ENCODE results near the gene MEGF11.

The MEGF11 gene

DNA sequence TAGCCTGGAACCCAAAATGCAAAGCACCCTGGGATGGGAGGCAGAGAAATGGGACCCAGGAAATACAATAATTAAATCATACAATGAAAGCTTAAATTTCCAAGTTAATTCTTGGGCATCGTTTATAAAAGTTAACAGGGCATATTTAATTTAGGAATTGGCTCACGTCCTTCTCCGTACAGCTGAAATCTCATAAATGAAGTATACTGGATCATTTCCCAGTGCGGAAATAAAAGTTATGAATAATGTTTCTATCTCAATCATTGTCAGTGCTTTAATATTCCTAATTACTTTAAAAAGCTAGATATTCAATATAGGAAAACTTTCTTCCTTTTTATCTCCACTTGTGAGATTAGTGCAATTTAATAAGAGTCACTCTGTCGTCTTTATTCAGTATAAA, 164.0 kb downstream of the MEGF11 start:
- no peak for DNase-seq (ENCODE audit: low read depth)

GRCh38 chr15:66089049-66089448, 164.5 kb downstream of the MEGF11 start:
- DNase-seq (ENCODE audit: low read depth) = no peak

DNA sequence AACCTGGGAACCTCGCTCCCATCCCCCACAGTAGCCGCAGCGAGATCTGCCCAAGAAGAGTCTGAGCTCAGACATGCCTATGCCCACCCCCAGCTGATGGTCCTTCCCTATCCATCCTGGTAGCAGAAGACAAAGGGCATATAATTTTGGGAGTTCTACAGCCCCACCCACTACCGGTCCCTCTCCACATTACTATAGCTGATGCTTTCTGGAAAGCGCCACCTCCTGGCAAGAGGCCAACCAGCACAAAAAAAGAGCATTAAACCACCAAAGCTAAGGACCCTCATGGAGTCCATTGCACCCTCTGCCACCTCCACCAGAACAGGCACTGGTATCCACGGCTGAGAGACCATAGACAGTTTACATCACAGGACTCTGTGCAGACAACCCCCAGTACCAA, 168.4 kb downstream of the MEGF11 start:
- no peak for DNase-seq (ENCODE audit: low read depth)

DNA sequence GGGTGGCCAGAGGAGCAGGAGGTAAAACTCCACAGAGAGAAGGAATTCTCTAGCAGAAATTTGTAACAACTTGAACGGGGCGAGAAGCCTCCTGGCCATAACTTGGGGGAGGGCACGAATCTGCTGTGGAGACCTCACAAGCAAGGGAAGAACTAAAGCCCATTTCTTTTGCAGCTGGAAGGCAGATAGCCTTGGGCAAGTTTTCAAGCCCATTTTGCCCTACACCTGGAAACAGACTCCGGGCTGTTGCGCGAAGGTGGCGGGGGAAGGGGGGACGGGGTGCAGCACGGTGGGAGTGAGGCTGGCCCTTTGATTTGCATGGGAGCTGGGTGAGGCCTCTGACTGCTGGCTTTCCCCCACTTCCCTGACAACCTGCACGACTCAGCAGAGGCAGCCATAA, 168.8 kb downstream of the MEGF11 start:
- DNase-seq (ENCODE audit: low read depth) = no peak

GRCh38 chr15:66080717-66081398, 172.7 kb downstream of the MEGF11 start:
- DNase-seq (ENCODE audit: low read depth) = no peak

GRCh38 chr15:66078929-66079275, 174.6 kb downstream of the MEGF11 start:
- no peak for DNase-seq (ENCODE audit: low read depth)

DNA sequence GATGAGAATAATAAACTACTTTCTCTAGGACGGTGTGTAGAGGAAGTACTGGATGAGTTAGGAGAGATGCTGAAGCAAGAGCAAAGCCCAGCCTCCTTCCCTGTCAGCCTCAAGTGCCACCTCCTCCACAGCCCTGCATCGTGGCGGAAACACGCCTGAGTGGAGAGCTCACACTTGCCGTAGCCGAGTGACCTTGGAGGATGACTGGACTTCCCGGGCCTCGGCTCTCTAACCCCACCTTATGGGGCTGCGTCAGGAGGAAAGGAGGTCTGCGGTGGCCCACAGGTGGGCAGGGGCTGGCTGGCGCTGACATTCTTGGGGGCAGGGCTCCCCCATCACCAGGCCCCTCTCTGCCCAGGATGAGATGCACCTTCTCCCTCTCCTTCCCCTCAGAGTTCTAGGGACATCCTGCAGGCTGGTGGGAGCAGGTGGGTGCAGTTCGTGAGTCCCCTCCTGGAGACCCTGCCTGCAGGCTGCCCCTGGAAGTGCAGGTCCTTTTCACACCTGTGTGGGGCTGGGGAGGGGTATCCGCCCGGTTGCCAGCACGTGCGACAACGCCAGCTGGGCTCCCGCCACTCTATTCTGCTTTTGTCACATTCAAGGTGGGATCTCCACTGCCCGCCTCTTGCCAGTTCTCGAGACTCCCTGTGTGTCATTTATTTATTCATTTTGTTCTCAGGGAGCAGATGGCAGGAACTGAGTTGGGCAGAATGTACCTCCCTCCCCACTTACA, 175.2 kb downstream of the MEGF11 start:
- no peak for DNase-seq (ENCODE audit: low read depth)

DNA sequence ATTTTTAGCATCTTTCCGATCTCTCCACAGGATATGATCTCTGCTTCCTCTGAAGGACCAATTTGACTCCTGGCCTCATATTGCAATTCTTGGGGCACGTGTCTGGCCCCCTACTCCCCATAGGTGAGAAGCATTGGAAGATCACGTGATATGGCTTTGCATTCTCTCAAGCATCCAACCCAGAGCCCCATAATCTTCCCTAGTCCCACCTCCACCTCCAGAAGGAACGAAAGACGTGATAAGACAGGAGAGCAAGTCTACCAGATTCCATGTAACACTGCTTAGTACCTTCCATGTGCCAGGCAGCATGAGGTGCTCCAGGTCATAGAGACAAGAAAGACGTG, 176.3 kb downstream of the MEGF11 start:
- no peak for DNase-seq (ENCODE audit: low read depth)

DNA sequence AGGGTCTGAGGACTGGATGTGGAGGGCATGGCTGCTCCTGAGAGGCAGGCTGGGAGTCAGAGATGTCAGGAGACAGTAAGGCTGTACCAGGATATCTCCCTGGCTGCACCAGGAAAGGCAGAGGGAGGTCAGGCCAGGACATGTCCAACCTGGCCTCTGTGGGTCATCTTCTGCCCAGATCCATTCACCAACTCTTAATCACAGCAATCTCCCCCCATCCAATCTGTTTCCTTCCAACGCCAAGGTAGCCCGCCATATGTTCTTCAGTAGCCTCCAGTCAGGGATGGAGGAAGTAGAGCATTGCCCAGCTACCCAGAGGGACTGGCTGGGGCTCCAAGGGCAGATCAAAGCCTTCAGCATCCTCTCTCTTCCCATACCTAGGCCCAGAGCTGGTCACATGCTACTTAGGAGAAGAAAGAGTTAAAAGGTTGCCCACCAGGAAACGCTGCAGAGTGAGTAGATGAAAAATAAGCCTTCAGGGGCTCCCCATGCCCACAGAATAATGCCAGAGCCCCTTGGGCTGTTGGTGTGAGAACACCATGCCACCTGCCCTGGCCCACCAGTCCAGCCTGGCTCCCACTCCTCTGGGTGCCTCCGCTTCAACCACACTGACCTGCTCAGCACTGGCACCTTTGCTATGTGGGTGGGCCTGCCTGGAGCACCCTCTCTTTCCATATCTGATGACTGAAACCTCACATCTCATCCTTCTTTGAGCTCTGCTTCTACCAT, 176.8 kb downstream of the MEGF11 start:
- DNase-seq (ENCODE audit: low read depth) = no peak

- DNase-seq (ENCODE audit: low read depth) = no peak
Measured at GRCh38 chr15:66075947-66076346, 177.6 kb downstream of the MEGF11 start.

DNA sequence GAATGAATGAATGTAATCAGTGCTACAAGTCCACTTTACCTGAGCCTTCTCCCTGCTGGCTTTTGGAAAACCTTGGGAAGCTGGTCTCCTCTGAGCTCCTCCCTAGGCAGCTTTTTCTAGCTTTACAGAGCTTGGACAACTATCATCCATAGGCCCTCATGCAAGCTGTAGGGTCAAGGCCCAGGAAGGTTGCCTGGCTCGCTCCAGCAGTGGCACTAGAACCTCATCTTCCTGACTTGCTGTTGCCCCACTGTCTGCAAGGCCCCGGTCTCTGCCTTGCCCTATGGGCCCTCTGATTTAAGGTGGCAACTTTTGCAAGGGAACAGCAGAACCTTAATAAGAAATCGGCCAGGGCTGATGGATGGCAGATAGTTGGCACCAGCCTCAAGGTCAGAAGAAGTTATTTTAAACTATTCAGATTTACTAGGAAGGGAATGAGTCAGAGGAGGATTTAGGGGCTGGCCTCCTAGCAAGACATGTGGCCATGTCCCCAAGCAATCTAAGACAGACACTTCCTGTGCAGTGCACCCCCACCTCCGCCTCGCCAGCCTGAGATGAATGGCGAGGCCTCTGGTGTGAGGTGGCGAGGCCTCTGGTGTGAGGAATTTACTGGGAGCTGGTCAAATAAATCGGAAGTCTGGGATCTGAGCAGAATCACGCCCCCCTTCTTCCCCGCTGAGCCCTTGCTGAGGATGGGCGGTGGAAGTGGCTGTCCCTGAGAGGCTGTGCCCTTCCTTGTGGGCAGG, 180.8 kb downstream of the MEGF11 start:
- no peak for DNase-seq (ENCODE audit: low read depth)

DNA sequence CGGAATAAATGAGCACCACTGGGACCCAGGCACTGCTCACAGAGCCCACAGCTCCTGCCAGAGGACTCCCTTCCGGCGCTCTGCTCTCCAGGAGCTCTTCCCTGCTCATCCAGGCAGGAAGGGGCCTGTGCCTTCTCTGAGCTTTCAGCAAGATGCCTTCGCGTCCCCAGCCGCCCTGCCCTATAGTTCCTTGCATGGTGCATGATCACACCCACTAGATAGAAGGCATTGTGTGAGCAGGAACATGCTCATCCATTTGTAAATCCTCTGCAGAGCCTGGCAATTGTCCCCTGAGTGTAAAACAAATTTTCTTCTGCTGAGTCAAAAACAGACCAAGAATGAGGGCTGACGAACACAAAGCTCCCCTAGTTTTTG, 181.6 kb downstream of the MEGF11 start:
- no peak for DNase-seq (ENCODE audit: low read depth)

GRCh38 chr15:66071160-66071920, 182.2 kb downstream of the MEGF11 start:
- no peak for DNase-seq (ENCODE audit: low read depth)

GRCh38 chr15:66070220-66070934, 183.2 kb downstream of the MEGF11 start:
- DNase-seq (ENCODE audit: low read depth) = no peak

- no peak for DNase-seq (ENCODE audit: low read depth)
Measured at GRCh38 chr15:66069751-66070150, 183.8 kb downstream of the MEGF11 start.

DNA sequence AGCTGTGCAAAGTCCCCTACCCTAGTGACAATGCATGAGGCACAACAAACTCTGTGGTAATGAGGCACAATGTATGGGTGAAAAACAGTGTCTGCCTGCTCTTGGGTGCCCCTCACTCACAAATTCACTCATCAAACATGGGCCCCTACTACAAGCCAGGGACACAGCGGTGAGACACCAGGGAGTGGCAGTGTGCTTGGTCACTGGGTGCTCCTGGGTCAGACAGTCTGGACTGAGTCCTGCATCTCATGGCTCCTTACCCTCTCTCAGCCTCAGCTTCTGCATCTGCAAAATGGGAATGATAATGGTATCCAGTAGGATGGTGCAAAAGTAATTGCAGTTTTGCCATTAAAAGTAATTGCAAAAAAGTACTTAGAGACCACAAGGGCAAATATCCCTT, 184.7 kb downstream of the MEGF11 start:
- no peak for DNase-seq (ENCODE audit: low read depth)

DNA sequence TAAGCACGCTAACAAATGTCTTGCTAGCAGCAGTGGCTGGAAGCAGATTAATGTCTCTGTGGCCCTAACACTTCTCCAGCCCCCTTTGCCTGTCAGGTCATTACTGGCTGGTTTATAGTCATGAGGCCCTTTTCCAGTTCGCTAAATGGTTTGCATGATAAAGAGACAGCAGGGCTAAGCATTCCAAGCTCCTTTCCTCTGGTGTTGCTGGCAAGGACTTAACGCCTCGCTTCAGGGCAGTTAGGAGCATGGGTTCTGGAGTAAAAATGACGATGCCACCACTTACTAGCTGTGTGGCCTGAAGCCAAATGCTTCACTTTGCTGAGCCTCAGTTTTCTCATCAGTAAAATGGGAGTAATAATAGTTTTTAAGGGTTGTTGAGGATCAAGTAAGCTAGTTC, 185.9 kb downstream of the MEGF11 start:
- no peak for DNase-seq (ENCODE audit: low read depth)

DNA sequence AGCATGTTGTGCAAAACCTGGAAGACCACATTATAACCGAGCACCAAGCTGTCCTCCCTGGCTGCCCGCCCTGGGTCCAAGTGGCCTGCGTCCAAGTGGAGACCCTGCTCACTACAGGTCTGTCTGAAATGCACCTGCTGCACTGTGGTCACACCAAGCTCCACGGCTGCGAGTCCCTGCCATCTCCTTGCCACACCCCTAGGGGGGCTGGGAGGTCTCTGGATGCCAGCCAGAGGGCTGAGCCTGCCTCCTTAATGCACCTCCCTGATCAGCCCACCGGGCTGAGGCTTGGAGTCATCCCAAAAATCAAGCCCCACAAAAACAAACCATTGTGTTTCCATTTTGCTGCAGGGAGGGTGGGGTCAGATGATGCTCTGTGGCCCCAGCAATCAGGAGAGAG, 187.1 kb downstream of the MEGF11 start:
- no peak for DNase-seq (ENCODE audit: low read depth)

DNA sequence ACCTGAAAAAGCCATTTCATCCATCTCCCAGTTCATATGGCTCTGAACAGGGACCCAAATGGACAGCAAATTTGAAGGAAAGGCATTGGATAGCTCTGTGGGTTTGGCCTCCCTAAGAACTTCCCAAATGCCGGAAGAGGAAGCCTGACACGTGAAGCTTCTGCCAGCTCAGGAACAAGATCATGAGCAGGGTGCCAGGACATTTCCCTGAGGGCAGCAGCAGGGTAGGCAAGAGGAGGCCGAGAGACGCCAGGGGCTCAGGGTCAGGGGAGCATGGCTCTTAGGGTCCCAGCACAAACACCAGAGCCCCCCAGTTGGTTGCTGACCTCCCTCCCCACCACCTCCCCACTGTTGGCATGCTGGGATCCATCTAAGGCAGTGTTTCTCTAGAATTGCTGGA, 187.5 kb downstream of the MEGF11 start:
- no peak for DNase-seq (ENCODE audit: low read depth)

- no peak for DNase-seq (ENCODE audit: low read depth)
Measured at GRCh38 chr15:66065325-66065724, 188.2 kb downstream of the MEGF11 start.

GRCh38 chr15:66063147-66063546, 190.4 kb downstream of the MEGF11 start:
- DNase-seq (ENCODE audit: low read depth) = no peak
